H9 (cell line): ENCODE measurements around the gene THAP3. TPM values are rescaled to one million over a fixed set of nuclear protein-coding genes. Genes with fewer than 3 reads are reported as not detected.

Source experiments
- DNase-seq: peaks from one replicate; pipeline ENCODE4 v3.0.0-alpha.2; 2017
- H2AFZ ChIP-seq: one replicate; pipeline ENCODE4 v1.6.1; 2013; ENCODE audit warnings: mild to moderate bottlenecking, low read length, control low read depth, moderate library complexity
- H2AK5ac ChIP-seq: 2 replicates; pipeline ENCODE4 v1.6.1; 2013; ENCODE audit warnings: low read length, control low read depth, mixed read lengths; ENCODE audit not compliant: insufficient read length
- H2BK120ac ChIP-seq: one replicate; pipeline ENCODE4 v1.6.1; 2013; ENCODE audit warnings: low read depth, mild to moderate bottlenecking, low read length, control low read depth, inconsistent platforms; ENCODE audit not compliant: poor library complexity, severe bottlenecking
- H2BK12ac ChIP-seq: 2 replicates; pipeline ENCODE4 v1.6.1; 2013; ENCODE audit warnings: low read length, control low read depth, mixed read lengths, low read depth; ENCODE audit not compliant: insufficient read length
- H2BK15ac ChIP-seq: 2 replicates; pipeline ENCODE4 v1.6.1; 2013; ENCODE audit warnings: low read depth, low read length, control low read depth
- H2BK20ac ChIP-seq: one replicate; pipeline ENCODE4 v1.6.1; 2013; ENCODE audit warnings: low read depth, mild to moderate bottlenecking, low read length, control low read depth, inconsistent platforms; ENCODE audit not compliant: poor library complexity, severe bottlenecking
- H2BK5ac ChIP-seq: 2 replicates; pipeline ENCODE4 v1.6.1; 2013; ENCODE audit warnings: low read length, control low read depth, mixed read lengths; ENCODE audit not compliant: insufficient read length
- H3K14ac ChIP-seq: 2 replicates; pipeline ENCODE4 v1.6.1; 2013; ENCODE audit warnings: low read length, control low read depth; ENCODE audit not compliant: insufficient read depth
- H3K18ac ChIP-seq: 2 replicates; pipeline ENCODE4 v1.6.1; 2013; ENCODE audit warnings: low read depth, mild to moderate bottlenecking, mixed read lengths, low read length, control low read depth; ENCODE audit not compliant: insufficient read length
- H3K23ac ChIP-seq: 2 replicates; pipeline ENCODE4 v1.6.1; 2013; ENCODE audit warnings: low read length, control low read depth, mixed read lengths, low read depth; ENCODE audit not compliant: insufficient read length
- H3K23me2 ChIP-seq: 2 replicates; pipeline ENCODE4 v1.6.1; 2013; ENCODE audit warnings: low read depth, mild to moderate bottlenecking, mixed read lengths, low read length, control low read depth; ENCODE audit not compliant: insufficient read length, poor library complexity, severe bottlenecking
- H3K27ac ChIP-seq: 2 replicates; pipeline ENCODE4 v1.5.1; 2013; ENCODE audit warnings: low read length, control low read depth, mixed read lengths, low read depth; ENCODE audit not compliant: insufficient read length
- H3K27me3 ChIP-seq: 2 replicates; pipeline ENCODE4 v1.6.1; 2013; ENCODE audit warnings: low read length, control low read depth, inconsistent platforms; ENCODE audit not compliant: insufficient read depth
- H3K4ac ChIP-seq: 2 replicates; pipeline ENCODE4 v1.6.1; 2013; ENCODE audit warnings: low read depth, mild to moderate bottlenecking, control low read depth, inconsistent platforms, low read length, moderate library complexity
- H3K4me1 ChIP-seq: 2 replicates; pipeline ENCODE4 v1.6.1; 2013; ENCODE audit warnings: low read length, control low read depth, inconsistent platforms; ENCODE audit not compliant: insufficient read depth
- H3K4me2 ChIP-seq: 2 replicates; pipeline ENCODE4 v1.6.1; 2013; ENCODE audit warnings: low read length, control low read depth, mixed read lengths; ENCODE audit not compliant: insufficient read length, insufficient read depth
- H3K56ac ChIP-seq: 2 replicates; pipeline ENCODE4 v1.6.1; 2013; ENCODE audit warnings: low read depth, mild to moderate bottlenecking, mixed read lengths, low read length, control low read depth; ENCODE audit not compliant: insufficient read length
- H3K79me1 ChIP-seq: 2 replicates; pipeline ENCODE4 v1.6.1; 2013; ENCODE audit warnings: low read depth, mild to moderate bottlenecking, moderate library complexity, low read length, control low read depth, inconsistent platforms; ENCODE audit not compliant: insufficient read depth, poor library complexity, severe bottlenecking
- H3K79me2 ChIP-seq: 2 replicates; pipeline ENCODE4 v1.6.1; 2013; ENCODE audit warnings: low read length, control low read depth, inconsistent platforms; ENCODE audit not compliant: insufficient read depth
- H3K9ac ChIP-seq: 2 replicates; pipeline ENCODE4 v1.6.1; 2013; ENCODE audit warnings: low read length, control low read depth, mixed read lengths; ENCODE audit not compliant: insufficient read length; ENCODE audit errors: extremely low read depth
- H3K9me3 ChIP-seq: one replicate; pipeline ENCODE4 v1.6.1; 2013; ENCODE audit warnings: low read depth, low read length, inconsistent platforms; ENCODE audit not compliant: control insufficient read depth
- H3T11ph ChIP-seq: one replicate; pipeline ENCODE4 v1.6.1; 2013; ENCODE audit warnings: mild to moderate bottlenecking, low read length, control low read depth, inconsistent platforms
- H4K20me1 ChIP-seq: one replicate; pipeline ENCODE4 v1.6.1; 2013; ENCODE audit not compliant: control insufficient read depth, insufficient read length, insufficient read depth
- H4K5ac ChIP-seq: 2 replicates; pipeline ENCODE4 v1.6.1; 2013; ENCODE audit warnings: low read depth, mild to moderate bottlenecking, mixed read lengths, low read length, control low read depth; ENCODE audit not compliant: insufficient read length
- H4K8ac ChIP-seq: replicated peaks from 2 replicates; pipeline ENCODE4 v1.6.1; 2013; ENCODE audit warnings: low read length, control low read depth, mixed read lengths, low read depth; ENCODE audit not compliant: insufficient read length
- H4K91ac ChIP-seq: 2 replicates; pipeline ENCODE4 v1.6.1; 2013; ENCODE audit warnings: low read depth, mild to moderate bottlenecking, moderate library complexity, mixed read lengths, low read length, control low read depth; ENCODE audit not compliant: insufficient read length
- H3K27ac Mint-ChIP-seq, 3 experiments: 2 replicates in 2 of 3; 3 replicates in 1 of 3; pipeline ENCODE4 v1.8.0; 2020 to 2021; ENCODE audit warnings: mixed read lengths in 3 of 3, mild to moderate bottlenecking in 1 of 3, moderate library complexity in 1 of 3
- H3K27me3 Mint-ChIP-seq: 2 replicates; pipeline ENCODE4 v1.8.0; 2021; ENCODE audit warnings: low read depth, mild to moderate bottlenecking, moderate library complexity, mixed read lengths
- H3K36me3 Mint-ChIP-seq, 3 experiments: 2 replicates in 2 of 3; 3 replicates in 1 of 3; pipeline ENCODE4 v1.8.0; 2020 to 2021; ENCODE audit warnings: low read depth in 3 of 3, mixed read lengths in 3 of 3; ENCODE audit not compliant: insufficient read depth in 1 of 3
- H3K4me1 Mint-ChIP-seq, 2 experiments: 2 replicates each; pipeline ENCODE4 v1.8.0; 2020; ENCODE audit warnings: mixed read lengths in 2 of 2
- H3K4me3 Mint-ChIP-seq, 2 experiments: 2 replicates in 1 of 2; 3 replicates in 1 of 2; pipeline ENCODE4 v1.8.0; 2020 to 2021; ENCODE audit warnings: mild to moderate bottlenecking in 2 of 2, mixed read lengths in 2 of 2, moderate library complexity in 1 of 2
- H3K9me3 Mint-ChIP-seq, 2 experiments: 2 replicates in 1 of 2; 3 replicates in 1 of 2; pipeline ENCODE4 v1.8.0; 2020; ENCODE audit warnings: mild to moderate bottlenecking in 2 of 2, mixed read lengths in 2 of 2, moderate library complexity in 1 of 2
- WGBS: extraction: QIAGEN DNeasy Blood & Tissue Kit; methylation state at CpG from one replicate; pipeline ENCODE4 v1.1.7; 2013; ENCODE audit warnings: missing lambda C conversion rate, low lambda C conversion rate, mixed read lengths; ENCODE audit not compliant: insufficient read length; ENCODE audit errors: extremely low coverage; 5-methylcytosine and 5-hydroxymethylcytosine counted together
- total RNA-seq: library from RNA; stranded (reverse); gene quantifications from 2 replicates; pipeline ENCODE4 v1.2.1, GENCODE V29; 2021
- TF ChIP-seq, protein P1 (sequence below): fragments of 200-600 bp; sonication (generic); conservative IDR thresholded peaks from 3 replicates; pipeline ENCODE4 v1.8.0; 2021; ENCODE audit warnings: antibody characterized with exemption, mild to moderate bottlenecking

Gene THAP3
- total RNA-seq, 1 experiment from 2014 or later: 15.3 TPM

DNA sequence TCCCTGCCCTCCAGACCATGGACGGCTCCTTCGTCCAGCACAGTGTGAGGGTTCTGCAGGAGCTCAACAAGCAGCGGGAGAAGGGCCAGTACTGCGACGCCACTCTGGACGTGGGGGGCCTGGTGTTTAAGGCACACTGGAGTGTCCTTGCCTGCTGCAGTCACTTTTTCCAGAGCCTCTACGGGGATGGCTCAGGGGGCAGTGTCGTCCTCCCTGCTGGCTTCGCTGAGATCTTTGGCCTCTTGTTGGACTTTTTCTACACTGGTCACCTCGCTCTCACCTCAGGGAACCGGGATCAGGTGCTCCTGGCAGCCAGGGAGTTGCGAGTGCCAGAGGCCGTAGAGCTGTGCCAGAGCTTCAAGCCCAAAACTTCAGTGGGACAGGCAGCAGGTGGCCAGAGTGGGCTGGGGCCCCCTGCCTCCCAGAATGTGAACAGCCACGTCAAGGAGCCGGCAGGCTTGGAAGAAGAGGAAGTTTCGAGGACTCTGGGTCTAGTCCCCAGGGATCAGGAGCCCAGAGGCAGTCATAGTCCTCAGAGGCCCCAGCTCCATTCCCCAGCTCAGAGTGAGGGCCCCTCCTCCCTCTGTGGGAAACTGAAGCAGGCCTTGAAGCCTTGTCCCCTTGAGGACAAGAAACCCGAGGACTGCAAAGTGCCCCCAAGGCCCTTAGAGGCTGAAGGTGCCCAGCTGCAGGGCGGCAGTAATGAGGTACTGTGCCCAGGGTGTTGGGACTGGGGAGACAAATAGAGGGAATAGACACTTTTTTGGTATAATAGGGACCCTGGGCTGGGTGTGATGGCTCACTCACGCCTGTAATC, 43.9 kb upstream of the THAP3 start:
- WGBS: no CpG with 5 or more reads among the region's 19 CpGs
- peaks cover 4% of the 10 kb centered on the region for H3K79me1 ChIP-seq
- H3K27me3 Mint-ChIP-seq: peaks cover 6% of the 10 kb centered on the region
- H3K14ac ChIP-seq: no peak overlapping the region
- no peak overlapping the region for H2AFZ ChIP-seq
- peaks cover 15 to 18% of the 10 kb centered on the region in 2 experiments for H3K4me1 Mint-ChIP-seq
- no peak overlapping the region for H2BK5ac ChIP-seq
- no peaks in the 10 kb centered on the region for H4K20me1 ChIP-seq
- no peak overlapping the region for H2BK120ac ChIP-seq
- H3K27ac ChIP-seq: no peak overlapping the region
- no peak overlapping the region for H4K5ac ChIP-seq
- H3K56ac ChIP-seq: no peak overlapping the region
- no peak overlapping the region for H3K4ac ChIP-seq
- peak overlapping the region; percentile 92 to 95 for H3K4me3 Mint-ChIP-seq
- TF ChIP-seq, protein P1, sequence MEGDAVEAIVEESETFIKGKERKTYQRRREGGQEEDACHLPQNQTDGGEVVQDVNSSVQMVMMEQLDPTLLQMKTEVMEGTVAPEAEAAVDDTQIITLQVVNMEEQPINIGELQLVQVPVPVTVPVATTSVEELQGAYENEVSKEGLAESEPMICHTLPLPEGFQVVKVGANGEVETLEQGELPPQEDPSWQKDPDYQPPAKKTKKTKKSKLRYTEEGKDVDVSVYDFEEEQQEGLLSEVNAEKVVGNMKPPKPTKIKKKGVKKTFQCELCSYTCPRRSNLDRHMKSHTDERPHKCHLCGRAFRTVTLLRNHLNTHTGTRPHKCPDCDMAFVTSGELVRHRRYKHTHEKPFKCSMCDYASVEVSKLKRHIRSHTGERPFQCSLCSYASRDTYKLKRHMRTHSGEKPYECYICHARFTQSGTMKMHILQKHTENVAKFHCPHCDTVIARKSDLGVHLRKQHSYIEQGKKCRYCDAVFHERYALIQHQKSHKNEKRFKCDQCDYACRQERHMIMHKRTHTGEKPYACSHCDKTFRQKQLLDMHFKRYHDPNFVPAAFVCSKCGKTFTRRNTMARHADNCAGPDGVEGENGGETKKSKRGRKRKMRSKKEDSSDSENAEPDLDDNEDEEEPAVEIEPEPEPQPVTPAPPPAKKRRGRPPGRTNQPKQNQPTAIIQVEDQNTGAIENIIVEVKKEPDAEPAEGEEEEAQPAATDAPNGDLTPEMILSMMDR: peak; percentile 37; the same call in 2 of the 3 replicates
- DNase-seq: no peak
- no peaks in the 10 kb centered on the region for H3K9me3 ChIP-seq
- H3K23ac ChIP-seq: no peak overlapping the region
- H3K27me3 ChIP-seq: no peaks in the 10 kb centered on the region
- peaks cover 0 to 14% (median 2%) of the 10 kb centered on the region in 3 experiments; a peak in 4 of 7 replicates for H3K36me3 Mint-ChIP-seq
- H2BK12ac ChIP-seq: no peak overlapping the region
- no peak overlapping the region for H4K8ac ChIP-seq
- H3K79me2 ChIP-seq: no peaks in the 10 kb centered on the region
- no peak overlapping the region for H3T11ph ChIP-seq
- H2BK20ac ChIP-seq: no peak overlapping the region
- peak overlapping the region in 2 of 3 experiments; percentile 82; a peak in 3 of 7 replicates for H3K27ac Mint-ChIP-seq
- no peak overlapping the region for H2BK15ac ChIP-seq
- peak overlapping the region; percentile 60 for H3K4me2 ChIP-seq
- H3K4me1 ChIP-seq: no peaks in the 10 kb centered on the region; the same call in 1 of the 2 replicates
- H3K9me3 Mint-ChIP-seq: no peaks in the 10 kb centered on the region; a peak in 1 of 5 replicates
- H3K9ac ChIP-seq: no peak overlapping the region
- H3K18ac ChIP-seq: no peak overlapping the region
- H2AK5ac ChIP-seq: no peak overlapping the region
- peaks cover 7% of the 10 kb centered on the region for H3K23me2 ChIP-seq
- H4K91ac ChIP-seq: no peak overlapping the region
